B cell (primary cell): ENCODE measurements around the gene IL31.

Experiments
- CTCF ChIP-seq: fragments of 200-600 bp; IDR thresholded peaks from one replicate; pipeline ENCODE4 v1.8.0; 2022; ENCODE audit warnings: antibody characterized with exemption, mild to moderate bottlenecking
- EZH2 ChIP-seq: IDR thresholded peaks from 2 replicates; pipeline ENCODE4 v1.6.1; 2012; ENCODE audit warnings: borderline replicate concordance, low read depth, mild to moderate bottlenecking, moderate library complexity, low read length; ENCODE audit not compliant: insufficient read depth, poor library complexity, severe bottlenecking

- TF ChIP-seq CTCF (no peak), EZH2 (no peak)
Measured at GRCh38 chr12:122137229-122137628, 36.8 kb downstream of the IL31 start.
